ENCODE measurements around the gene AJM1.

DNA sequence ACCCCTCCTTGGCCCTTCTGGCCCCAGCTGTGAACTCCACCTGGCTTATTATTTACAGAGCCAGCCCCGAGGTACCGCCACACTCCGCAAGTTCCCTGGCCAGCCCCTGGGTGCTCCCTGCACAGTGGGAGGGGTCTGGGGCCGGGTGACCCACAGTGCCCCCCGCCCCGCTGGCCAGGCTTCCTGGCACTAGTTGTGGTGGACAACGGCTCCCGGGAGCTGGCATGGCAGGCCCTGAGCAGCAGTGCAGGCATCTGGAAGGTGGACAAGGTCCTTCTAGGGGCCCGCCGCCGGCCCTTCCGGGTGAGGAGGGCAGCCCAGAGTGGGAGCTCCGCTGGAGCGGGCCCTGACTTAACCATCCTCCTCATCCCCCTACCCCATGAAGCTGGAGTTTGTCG, 13.8 kb downstream of the AJM1 start:
- TF ChIP-seq, protein P1, sequence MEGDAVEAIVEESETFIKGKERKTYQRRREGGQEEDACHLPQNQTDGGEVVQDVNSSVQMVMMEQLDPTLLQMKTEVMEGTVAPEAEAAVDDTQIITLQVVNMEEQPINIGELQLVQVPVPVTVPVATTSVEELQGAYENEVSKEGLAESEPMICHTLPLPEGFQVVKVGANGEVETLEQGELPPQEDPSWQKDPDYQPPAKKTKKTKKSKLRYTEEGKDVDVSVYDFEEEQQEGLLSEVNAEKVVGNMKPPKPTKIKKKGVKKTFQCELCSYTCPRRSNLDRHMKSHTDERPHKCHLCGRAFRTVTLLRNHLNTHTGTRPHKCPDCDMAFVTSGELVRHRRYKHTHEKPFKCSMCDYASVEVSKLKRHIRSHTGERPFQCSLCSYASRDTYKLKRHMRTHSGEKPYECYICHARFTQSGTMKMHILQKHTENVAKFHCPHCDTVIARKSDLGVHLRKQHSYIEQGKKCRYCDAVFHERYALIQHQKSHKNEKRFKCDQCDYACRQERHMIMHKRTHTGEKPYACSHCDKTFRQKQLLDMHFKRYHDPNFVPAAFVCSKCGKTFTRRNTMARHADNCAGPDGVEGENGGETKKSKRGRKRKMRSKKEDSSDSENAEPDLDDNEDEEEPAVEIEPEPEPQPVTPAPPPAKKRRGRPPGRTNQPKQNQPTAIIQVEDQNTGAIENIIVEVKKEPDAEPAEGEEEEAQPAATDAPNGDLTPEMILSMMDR (IDR thresholded peaks at IDR 0.05; ENCODE audit: poor library complexity, severe bottlenecking), result no peak
- TF ChIP-seq TAF1 (IDR thresholded peaks at IDR 0.05; ENCODE audit: low read depth) (no peak), MXI1 (conservative IDR thresholded peaks at IDR 0.05; ENCODE audit: poor library complexity, severe bottlenecking) (no peak), EZH2 (IDR thresholded peaks at IDR 0.05; ENCODE audit: borderline replicate concordance, insufficient read depth, low read length, poor library complexity, severe bottlenecking) (no peak), POLR2AphosphoS5 (IDR thresholded peaks at IDR 0.05) (no peak), SMC3 (conservative IDR thresholded peaks at IDR 0.05; ENCODE audit: poor library complexity) (no peak), EP300 (conservative IDR thresholded peaks at IDR 0.05; ENCODE audit: poor library complexity, severe bottlenecking) (no peak), RAD21 (conservative IDR thresholded peaks at IDR 0.05) (no peak)
- TF ChIP-seq, protein P2, sequence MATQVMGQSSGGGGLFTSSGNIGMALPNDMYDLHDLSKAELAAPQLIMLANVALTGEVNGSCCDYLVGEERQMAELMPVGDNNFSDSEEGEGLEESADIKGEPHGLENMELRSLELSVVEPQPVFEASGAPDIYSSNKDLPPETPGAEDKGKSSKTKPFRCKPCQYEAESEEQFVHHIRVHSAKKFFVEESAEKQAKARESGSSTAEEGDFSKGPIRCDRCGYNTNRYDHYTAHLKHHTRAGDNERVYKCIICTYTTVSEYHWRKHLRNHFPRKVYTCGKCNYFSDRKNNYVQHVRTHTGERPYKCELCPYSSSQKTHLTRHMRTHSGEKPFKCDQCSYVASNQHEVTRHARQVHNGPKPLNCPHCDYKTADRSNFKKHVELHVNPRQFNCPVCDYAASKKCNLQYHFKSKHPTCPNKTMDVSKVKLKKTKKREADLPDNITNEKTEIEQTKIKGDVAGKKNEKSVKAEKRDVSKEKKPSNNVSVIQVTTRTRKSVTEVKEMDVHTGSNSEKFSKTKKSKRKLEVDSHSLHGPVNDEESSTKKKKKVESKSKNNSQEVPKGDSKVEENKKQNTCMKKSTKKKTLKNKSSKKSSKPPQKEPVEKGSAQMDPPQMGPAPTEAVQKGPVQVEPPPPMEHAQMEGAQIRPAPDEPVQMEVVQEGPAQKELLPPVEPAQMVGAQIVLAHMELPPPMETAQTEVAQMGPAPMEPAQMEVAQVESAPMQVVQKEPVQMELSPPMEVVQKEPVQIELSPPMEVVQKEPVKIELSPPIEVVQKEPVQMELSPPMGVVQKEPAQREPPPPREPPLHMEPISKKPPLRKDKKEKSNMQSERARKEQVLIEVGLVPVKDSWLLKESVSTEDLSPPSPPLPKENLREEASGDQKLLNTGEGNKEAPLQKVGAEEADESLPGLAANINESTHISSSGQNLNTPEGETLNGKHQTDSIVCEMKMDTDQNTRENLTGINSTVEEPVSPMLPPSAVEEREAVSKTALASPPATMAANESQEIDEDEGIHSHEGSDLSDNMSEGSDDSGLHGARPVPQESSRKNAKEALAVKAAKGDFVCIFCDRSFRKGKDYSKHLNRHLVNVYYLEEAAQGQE (IDR thresholded peaks at IDR 0.05; ENCODE audit: borderline replicate concordance), result no peak
